Small intestine (tissue), 7 donors: ENCODE data around the gene TBCD. TPM values are rescaled to one million over a fixed set of nuclear protein-coding genes. Genes with fewer than 3 reads are reported as not detected.
"Not testable (repeated sequence)": the region's sequence is repeated elsewhere in the genome, so short reads cannot be mapped to it uniquely, and the experiment has no call there.

ENCODE experiments used
- DNase-seq, 2 donors: peaks; one replicate each; pipeline versions ENCODE4 v3.0.0 to v3.0.0-alpha.2; 2013
- FAIRE-seq: peaks from 2 replicates; lab custom pipeline; 2012; peaks lifted over from hg19 to GRCh38; lab: Jason Lieb, UNC
- H3K27ac ChIP-seq, 3 donors: one replicate each; pipeline ENCODE4 v1.5.1; 2013; ENCODE audit warnings: low read length in 2 of 3, mild to moderate bottlenecking in 2 of 3, control low read depth in 1 of 3, inconsistent platforms in 1 of 3, low read depth in 1 of 3, moderate library complexity in 1 of 3
- H3K27me3 ChIP-seq, 3 donors: one replicate each; pipeline ENCODE4 v1.6.1; 2013; ENCODE audit warnings: low read length in 3 of 3, inconsistent platforms in 1 of 3; ENCODE audit not compliant: control insufficient read depth in 3 of 3, insufficient read depth in 3 of 3
- H3K36me3 ChIP-seq, 3 donors: one replicate each; pipeline ENCODE4 v1.6.1; 2013; ENCODE audit warnings: low read length in 3 of 3, inconsistent platforms in 1 of 3, low read depth in 1 of 3, mild to moderate bottlenecking in 1 of 3, moderate library complexity in 1 of 3; ENCODE audit not compliant: control insufficient read depth in 3 of 3, insufficient read depth in 2 of 3
- H3K4me1 ChIP-seq, 3 donors: one replicate each; pipeline ENCODE4 v1.6.1; 2013; ENCODE audit warnings: low read length in 2 of 3, inconsistent platforms in 1 of 3, low read depth in 1 of 3, mild to moderate bottlenecking in 1 of 3, moderate library complexity in 1 of 3; ENCODE audit not compliant: control insufficient read depth in 3 of 3, insufficient read depth in 2 of 3
- H3K4me3 ChIP-seq, 3 donors: one replicate each; pipeline ENCODE4 v1.5.1; 2013; ENCODE audit warnings: low read length in 3 of 3, control low read depth in 1 of 3, inconsistent platforms in 1 of 3, low read depth in 1 of 3, mild to moderate bottlenecking in 1 of 3, moderate library complexity in 1 of 3
- H3K9me3 ChIP-seq, 2 donors: one replicate each; pipeline ENCODE4 v1.6.1; 2013; ENCODE audit warnings: low read depth in 1 of 2, low read length in 1 of 2; ENCODE audit not compliant: control insufficient read depth in 2 of 2, insufficient read depth in 1 of 2
- WGBS, 3 donors: extraction: QIAGEN DNeasy Blood & Tissue Kit; methylation state at CpG; one replicate each; pipeline ENCODE4 v1.1.7; 2013; 5-methylcytosine and 5-hydroxymethylcytosine counted together
- polyA plus RNA-seq, 4 donors: library from polyadenylated mRNA; stranded (reverse) in 3 of 4; unstranded in 1 of 4; fragments of 200-250 nt in 3 of 4; fragments of 120-200 nt in 1 of 4; gene quantifications; one replicate each; pipeline versions ENCODE4 v1.2.1 to v1.2.3, GENCODE V29; 2013
- donor health status: healthy with polysubstance abuse.
- donor health status: control.
- donor health status: control.
- donor health status: Bipolar disorder and iron deficiency.
- donor health status: healthy.

The TBCD gene
- polyA plus RNA-seq, 4 donors: 38.7 to 83.7 (median 67.3) TPM

DNA sequence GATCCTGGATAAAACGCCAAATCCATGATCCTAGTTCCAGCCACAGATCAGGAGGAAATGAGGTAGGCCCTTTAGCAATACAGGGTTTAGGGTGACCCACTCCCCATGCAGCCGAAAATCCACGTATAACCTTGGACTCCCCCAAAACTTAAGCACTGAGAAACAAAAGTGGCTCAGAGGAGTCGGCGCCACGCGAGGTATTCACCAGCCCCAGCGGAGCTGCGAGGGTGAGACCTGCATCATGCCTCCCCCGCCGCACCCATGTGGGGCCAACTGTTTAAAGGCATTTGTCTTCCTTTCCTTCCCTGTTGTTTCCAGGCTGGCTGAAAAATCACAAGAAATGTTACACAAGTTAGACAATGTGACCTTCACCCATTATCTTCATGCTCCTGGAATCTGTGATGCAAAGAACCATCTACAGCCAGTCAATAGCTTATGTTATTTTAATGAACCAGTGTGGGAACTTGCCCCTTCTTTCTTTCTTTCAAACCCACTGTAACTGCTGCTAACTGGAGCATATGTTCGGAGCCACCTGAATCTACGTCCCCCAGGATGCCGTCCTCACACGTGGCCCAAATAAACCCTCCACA, 229.4 kb downstream of the TBCD start:
- H3K27ac ChIP-seq: no peak overlapping the region
- peaks cover 0 to 3% (median 0%) of the 10 kb centered on the region in 3 donors for H3K4me1 ChIP-seq
- no peak for FAIRE-seq
- no peaks in the 10 kb centered on the region for H3K36me3 ChIP-seq
- H3K4me3 ChIP-seq: no peak overlapping the region
- 90 to 94% (median 91%) methylated on average over 15 of the region's 15 CpGs for WGBS, 3 donors
- no peak for DNase-seq
- no peaks in the 10 kb centered on the region for H3K9me3 ChIP-seq
- H3K27me3 ChIP-seq: no peaks in the 10 kb centered on the region

DNA sequence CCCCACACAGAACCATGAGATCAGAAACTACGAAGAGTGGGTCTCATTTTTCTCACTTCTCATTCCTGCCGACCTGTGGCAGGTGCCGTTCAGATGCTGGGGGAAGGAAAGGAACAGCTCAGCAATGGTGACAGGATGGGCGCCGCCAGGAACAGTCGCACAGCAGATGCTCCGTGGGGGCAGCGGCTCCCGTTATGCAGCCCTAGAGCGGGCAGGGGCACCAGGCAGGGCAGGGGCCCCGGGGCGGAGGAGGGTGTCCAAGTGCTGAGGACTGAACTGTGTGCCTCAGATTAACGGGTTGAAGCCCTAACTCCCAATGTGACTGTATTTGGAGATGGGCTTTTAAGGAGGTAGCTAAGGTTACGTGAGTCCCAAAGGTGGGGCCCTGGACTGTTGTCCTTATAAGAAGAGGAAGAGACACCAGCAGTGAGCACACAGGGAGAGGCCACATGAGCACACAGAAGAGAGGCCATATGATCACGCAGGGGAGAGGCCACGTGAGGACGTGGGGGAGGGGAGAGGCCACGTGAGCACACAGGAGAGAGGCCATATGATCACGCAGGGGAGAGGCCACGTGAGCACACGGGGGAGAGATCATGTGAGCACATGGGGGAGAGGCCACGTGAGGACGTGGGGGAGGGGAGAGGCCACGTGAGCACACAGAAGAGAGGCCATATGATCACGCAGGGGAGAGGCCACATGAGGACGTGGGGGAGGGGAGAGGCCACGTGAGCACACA, 231.8 kb downstream of the TBCD start:
- DNase-seq (no peak), FAIRE-seq (no peak)
- no peak overlapping the region for H3K4me3 ChIP-seq
- H3K27ac ChIP-seq: no peak overlapping the region
- H3K27me3 ChIP-seq: no peaks in the 10 kb centered on the region
- H3K36me3 ChIP-seq: no peaks in the 10 kb centered on the region
- no peaks in the 10 kb centered on the region for H3K9me3 ChIP-seq
- H3K4me1 ChIP-seq: peaks cover 0 to 4% (median 0%) of the 10 kb centered on the region in 3 donors
- 91 to 95% (median 94%) methylated on average over 27 of the region's 27 CpGs for WGBS, 3 donors

DNA sequence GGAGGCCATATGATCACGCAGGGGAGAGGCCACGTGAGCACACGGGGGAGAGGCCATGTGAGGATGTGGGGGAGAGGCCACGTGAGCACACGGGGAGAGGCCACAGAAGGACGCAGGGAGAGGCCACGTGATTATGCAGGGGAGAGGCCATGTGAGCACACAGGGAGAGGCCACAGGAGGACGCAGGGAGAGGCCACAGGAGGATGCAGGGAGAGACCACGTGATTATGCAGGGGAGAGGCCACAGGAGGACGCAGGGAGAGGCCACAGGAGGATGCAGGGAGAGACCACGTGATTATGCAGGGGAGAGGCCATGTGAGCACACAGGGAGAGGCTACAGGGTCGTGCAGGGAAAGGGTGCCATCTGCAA, 232.4 kb downstream of the TBCD start:
- not testable (repeated sequence) for FAIRE-seq, H3K27me3 ChIP-seq, H3K4me1 ChIP-seq, H3K9me3 ChIP-seq, H3K36me3 ChIP-seq, DNase-seq, H3K27ac ChIP-seq, H3K4me3 ChIP-seq
- 78 to 89% (median 82%) methylated on average over 12 of the region's 12 CpGs for WGBS, 3 donors

DNA sequence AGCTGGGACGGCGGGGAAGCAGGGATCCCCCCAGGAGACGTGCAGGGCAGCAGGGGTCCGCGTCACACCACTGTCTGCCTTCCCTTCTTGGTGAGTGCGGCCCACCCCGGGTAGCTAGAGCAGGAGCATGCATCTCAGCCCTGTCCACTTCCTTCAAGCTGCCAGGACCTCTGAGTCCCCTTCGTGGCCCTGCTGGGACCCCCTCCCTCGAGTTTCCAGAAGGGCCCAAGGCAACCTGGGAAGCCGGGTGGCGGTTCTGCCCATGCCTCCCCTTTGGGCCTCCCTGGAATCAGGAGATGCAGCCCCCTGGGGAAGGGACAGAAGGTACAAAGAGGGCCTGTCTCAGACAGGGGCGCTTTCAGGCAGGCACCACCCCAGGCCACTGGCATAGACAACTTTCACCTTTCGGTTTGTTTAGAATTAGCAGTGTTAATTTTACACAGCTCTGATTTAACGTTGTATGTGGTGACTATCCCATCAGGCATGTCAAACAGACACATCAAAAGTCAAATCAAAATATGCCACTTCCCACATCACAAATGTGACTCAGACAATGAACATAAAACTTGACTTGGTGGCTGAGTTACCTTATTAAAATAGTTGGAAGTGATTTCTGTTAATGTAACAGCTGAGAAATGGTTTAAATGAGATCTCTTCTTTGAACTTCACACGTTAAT, 233.0 kb downstream of the TBCD start:
- WGBS, 3 donors: 92 to 94% (median 92%) methylated on average over 12 to 15 of the region's 15 CpGs
- H3K36me3 ChIP-seq: no peaks in the 10 kb centered on the region
- H3K27me3 ChIP-seq: no peaks in the 10 kb centered on the region
- H3K27ac ChIP-seq: no peak overlapping the region
- peaks cover 0 to 4% (median 0%) of the 10 kb centered on the region in 3 donors for H3K4me1 ChIP-seq
- FAIRE-seq: no peak
- no peak for DNase-seq
- H3K4me3 ChIP-seq: no peak overlapping the region
- H3K9me3 ChIP-seq: no peaks in the 10 kb centered on the region

DNA sequence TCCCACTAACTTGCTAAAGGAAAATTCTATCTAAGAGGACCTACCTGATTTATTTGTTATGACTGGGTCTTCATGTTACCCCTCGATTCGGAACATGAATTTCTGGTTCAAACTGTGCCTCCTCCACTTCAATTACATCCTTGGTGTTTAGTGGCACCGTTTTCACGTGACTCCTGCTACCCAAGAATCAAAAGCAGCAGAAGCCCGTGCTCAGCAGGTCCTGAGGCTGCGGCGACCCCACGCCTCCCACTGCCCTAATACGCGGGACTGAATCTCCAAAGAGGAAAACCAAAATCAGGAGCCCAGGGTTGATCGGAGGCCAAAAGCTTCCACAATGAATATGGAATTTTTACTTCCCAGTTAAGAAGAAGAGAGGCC, 233.6 kb downstream of the TBCD start:
- H3K4me3 ChIP-seq: no peak overlapping the region
- H3K27ac ChIP-seq: peak overlapping the region in 1 of 3 donors; percentile 32
- 93 to 97% (median 94%) methylated on average over 11 of the region's 11 CpGs for WGBS, 3 donors
- no peaks in the 10 kb centered on the region for H3K9me3 ChIP-seq
- no peaks in the 10 kb centered on the region for H3K27me3 ChIP-seq
- DNase-seq (no peak), FAIRE-seq (no peak)
- no peaks in the 10 kb centered on the region for H3K36me3 ChIP-seq
- H3K4me1 ChIP-seq: peaks cover 0 to 4% (median 0%) of the 10 kb centered on the region in 3 donors

DNA sequence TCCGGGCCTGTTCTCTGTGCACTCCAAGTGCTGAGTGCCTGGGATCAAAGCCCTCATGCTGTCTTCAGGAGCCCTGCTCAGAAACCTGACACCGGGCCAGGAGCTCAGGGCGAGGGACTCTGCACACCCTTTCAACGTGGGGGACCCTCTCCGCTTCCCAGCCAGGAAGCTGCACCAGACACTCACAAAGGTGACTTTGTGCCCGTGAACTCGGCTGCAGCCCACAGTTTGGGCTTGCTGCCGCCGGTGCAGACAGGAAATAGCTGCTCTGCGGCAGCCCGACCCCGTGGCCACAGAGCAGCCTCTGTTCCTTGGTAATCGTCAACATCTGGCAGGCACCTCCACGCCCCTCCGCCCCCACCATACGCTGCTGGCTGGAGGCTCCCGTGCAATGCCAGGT, 234.1 kb downstream of the TBCD start:
- Histone ChIP-seq H3K36me3 (no peaks in the 10 kb centered on the region), H3K27me3 (no peaks in the 10 kb centered on the region), H3K27ac (peak overlapping the region in 1 of 3 donors; percentile 32), H3K9me3 (no peaks in the 10 kb centered on the region), H3K4me1 (peaks cover 0 to 4% (median 0%) of the 10 kb centered on the region in 3 donors), H3K4me3 (no peak overlapping the region)
- FAIRE-seq: no peak
- peak; percentile 34 to 59 for DNase-seq
- 22 to 71% (median 46%) methylated on average over 17 of the region's 17 CpGs for WGBS, 3 donors

DNA sequence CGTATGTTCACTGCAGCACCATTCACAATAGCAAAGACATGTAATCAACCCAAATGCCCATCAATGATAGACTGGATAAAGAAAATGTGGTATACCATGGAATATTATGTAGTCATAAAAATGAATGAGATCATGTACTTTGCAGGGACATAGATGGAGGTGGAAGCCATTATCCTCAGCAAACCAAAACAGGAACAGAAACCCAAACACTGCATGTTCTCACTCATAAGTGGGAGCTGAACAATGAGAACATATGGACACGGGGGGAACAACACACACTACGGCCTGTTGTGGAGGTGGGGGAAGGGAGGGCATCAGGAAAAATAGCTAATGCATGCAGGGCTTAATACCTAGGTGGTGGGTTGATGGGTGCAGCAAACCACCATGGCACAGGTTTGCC, 237.2 kb downstream of the TBCD start:
- H3K27ac ChIP-seq, H3K27me3 ChIP-seq, FAIRE-seq, H3K4me3 ChIP-seq, DNase-seq, H3K9me3 ChIP-seq, H3K36me3 ChIP-seq, H3K4me1 ChIP-seq: not testable (repeated sequence)
- WGBS, 3 donors: 92 to 95% (median 93%) methylated on average over 3 of the region's 3 CpGs

DNA sequence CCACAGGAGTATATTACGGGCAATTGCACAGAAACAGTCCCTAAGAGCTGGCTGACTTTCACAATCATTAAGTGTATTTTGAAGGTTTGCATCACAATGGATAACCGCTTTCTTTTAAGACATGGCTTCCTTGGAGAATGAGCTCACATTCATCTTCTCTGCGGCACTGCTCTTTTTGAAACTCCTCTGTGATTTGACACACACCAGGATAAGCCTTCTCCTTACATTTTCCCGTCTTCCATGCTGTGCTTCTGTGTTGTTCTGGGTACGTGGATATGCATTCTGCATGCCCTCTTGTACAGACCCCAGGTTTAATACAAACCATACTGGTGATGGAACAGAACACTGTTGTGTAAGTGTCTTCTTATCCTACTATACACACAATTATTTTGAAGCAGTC, 238.0 kb downstream of the TBCD start:
- no peaks in the 10 kb centered on the region for H3K36me3 ChIP-seq
- H3K4me3 ChIP-seq: no peak overlapping the region
- DNase-seq (no peak), FAIRE-seq (no peak)
- H3K27me3 ChIP-seq: no peaks in the 10 kb centered on the region
- no peak overlapping the region for H3K27ac ChIP-seq
- H3K9me3 ChIP-seq: peaks cover 0 to 3% of the 10 kb centered on the region in 2 donors
- WGBS, 3 donors: 95 to 96% (median 96%) methylated on average over 5 of the region's 5 CpGs
- H3K4me1 ChIP-seq: peaks cover 0 to 4% (median 0%) of the 10 kb centered on the region in 3 donors
